GM19240 (cell line): Measurements from ENCODE around the gene PAGE3.

Experiments
- DNase-seq: peaks from one replicate; pipeline ENCODE4 v3.0.0; 2011; ENCODE audit warnings: low spot score; ENCODE audit not compliant: insufficient read length

PAGE3 gene

DNA sequence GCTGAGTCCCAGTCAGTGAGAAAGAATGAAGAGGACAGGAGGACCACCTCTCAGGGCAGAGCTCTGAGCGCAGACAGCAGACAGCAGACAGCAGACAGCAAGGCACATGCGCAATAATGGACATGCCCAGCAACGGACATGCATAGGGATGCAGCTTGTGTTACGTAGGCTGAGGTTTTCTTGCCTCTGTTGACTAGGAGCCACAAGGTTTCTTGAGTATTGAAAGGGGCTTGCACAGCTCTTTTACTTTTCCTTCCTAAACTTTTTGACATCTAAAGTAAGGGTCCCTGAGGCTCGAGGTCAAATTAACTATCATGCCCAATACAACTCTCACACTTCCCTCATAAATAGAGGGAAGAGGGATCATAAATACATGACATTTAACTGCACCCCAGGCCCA lies at the start of gene PAGE3:
Gene PAGE3 (minus strand): TSS at position 101 of the 400 bp plus-strand sequence. CDS start 1,013 bp downstream, outside the sequence.
- no peak for DNase-seq

DNA sequence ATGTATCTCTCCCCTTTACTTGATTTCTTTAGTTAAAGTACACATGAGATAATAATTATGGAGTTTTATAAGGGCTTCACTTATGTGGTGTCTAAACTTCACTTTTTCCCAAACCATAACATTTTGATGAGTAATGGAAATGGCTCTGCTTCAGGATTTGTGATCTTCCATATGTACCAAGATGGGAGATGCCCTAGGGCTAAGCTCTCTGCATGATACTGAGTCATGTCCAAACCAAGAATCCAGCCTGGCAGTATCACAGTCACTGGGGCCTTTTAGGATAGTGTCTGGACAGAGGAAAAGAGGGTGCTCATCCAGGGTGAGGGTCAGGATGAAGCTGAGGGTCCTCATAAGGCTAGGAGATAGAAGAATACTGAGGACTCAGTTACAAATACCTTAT lies 47.9 kb upstream of the PAGE3 start:
- DNase-seq, result no peak

GRCh38 chrX:55290963-55291362 lies 26.2 kb upstream of the PAGE3 start:
- no peak for DNase-seq

- DNase-seq, result no peak
Measured at GRCh38 chrX:55279832-55280231, 15.1 kb upstream of the PAGE3 start.

- DNase-seq, result no peak
Measured at GRCh38 chrX:55260806-55261205, 3.9 kb downstream of the PAGE3 start.

GRCh38 chrX:55253528-55253927 lies 11.2 kb downstream of the PAGE3 start:
- DNase-seq, result no peak

DNA sequence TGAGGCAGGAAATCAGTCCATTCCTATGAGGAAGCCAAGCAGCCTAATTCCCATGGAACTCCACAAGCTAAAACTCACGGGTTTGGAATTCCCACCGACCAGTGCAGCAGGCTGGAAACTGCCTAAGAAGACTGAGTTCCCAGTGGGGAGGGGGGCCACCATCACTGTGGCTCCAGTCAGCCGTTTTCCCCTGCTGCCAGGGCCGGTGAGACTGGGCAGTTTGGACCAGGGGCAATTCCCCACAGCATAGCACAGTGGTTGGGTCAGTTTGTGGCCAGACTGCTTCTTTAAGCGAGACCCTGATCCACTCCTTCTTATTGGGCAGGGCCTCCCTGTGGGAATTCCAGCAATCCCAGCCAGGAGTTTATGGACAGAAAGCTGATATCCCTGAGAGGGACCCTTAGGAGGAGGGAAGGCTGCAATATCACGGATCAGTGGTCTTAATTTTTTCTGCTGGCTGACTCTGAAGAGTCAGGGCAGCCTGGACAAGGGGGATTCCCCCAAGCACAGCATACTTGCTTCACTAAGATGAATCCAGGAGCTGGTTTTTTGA lies 23.9 kb downstream of the PAGE3 start:
- no peak for DNase-seq

DNA sequence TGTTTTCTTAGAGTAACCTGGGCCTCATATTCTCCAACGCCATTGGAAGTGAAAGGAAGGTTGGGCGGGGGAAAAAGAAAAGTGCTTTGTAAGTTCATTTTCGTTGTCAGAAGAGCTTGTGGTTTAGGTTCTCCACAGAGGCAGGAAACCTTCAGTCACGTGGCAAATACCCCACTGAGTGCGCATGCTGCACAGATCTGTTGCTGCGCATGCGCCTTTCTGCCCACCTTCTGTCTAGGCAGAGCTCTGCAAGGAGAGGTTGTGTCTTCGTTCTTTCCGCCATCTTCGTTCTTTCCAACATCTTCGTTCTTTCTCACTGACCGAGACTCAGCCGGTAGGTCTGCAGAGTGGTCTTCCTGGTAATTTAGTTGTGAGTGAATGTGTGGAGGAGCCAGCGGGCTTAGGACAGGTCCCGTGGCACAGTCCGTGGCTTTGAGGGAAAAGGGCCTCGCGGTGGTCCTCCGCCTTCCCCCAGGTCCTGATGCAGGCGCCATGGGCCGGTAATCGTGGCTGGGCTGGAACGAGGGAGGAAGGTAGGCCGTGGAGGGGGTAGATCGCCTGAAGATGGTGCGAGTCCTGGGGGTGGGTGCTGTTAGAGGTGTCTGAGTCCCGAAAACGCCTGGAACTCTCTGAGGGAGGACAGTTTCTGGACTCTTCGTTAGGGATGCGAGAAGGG lies 44.5 kb downstream of the PAGE3 start, which contains the start of gene PAGE5:
Gene PAGE5 (plus strand): TSS at position 228 of the 676 bp plus-strand sequence. CDS start 1,037 bp downstream, outside the sequence.
- DNase-seq, result no peak

DNA sequence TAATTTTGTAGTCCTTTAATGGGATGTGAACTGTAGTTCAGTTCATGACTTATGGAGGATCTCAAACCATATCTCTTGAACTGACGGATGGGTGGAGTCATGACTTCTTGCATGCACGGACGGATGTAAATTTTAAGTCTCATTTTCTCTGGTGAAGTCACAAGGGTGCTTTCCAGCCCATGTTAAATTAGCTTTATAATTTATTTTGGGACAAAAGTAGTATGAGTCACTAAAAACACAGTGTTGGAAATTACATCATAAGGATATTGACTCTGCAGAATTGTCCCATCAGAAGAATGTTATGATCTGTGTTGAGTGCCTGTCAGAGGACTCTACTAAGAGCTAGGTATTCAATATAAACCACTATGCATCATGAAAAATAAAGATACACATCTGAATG lies 51.3 kb downstream of the PAGE3 start:
- DNase-seq, result no peak

- no peak for DNase-seq
Measured at GRCh38 chrX:55210931-55211677, 53.6 kb downstream of the PAGE3 start.
